IPS DF 6.9 (cell line): ENCODE results near the gene NGRN.
"Not testable (repeated sequence)": the region's sequence is repeated elsewhere in the genome, so short reads cannot be mapped to it uniquely, and the experiment has no call there.

Experiments used
- DNase-seq: peaks from one replicate; pipeline ENCODE4 v3.0.0-alpha.2; 2013; ENCODE audit warnings: low read depth, low spot score
- H3K27ac ChIP-seq: one replicate; pipeline ENCODE4 v1.5.1; 2013; ENCODE audit warnings: low read length, control low read depth
- H3K27me3 ChIP-seq: 2 replicates; pipeline ENCODE4 v1.6.1; 2013; ENCODE audit warnings: mild to moderate bottlenecking, low read length; ENCODE audit not compliant: control insufficient read depth, insufficient read depth
- H3K36me3 ChIP-seq: 2 replicates; pipeline ENCODE4 v1.6.1; 2013; ENCODE audit warnings: low read length; ENCODE audit not compliant: control insufficient read depth, insufficient read depth
- H3K4me1 ChIP-seq: 2 replicates; pipeline ENCODE4 v1.6.1; 2013; ENCODE audit warnings: low read length; ENCODE audit not compliant: control insufficient read depth, insufficient read depth
- H3K4me3 ChIP-seq: 2 replicates; pipeline ENCODE4 v1.5.1; 2013; ENCODE audit warnings: mild to moderate bottlenecking, low read length
- H3K9me3 ChIP-seq: 2 replicates; pipeline ENCODE4 v1.6.1; 2013; ENCODE audit warnings: low read length, inconsistent platforms; ENCODE audit not compliant: control insufficient read depth, insufficient read depth
- WGBS: extraction: QIAGEN DNeasy Blood & Tissue Kit; methylation state at CpG from one replicate; pipeline ENCODE4 v1.1.7; 2013; ENCODE audit warnings: mixed read lengths, missing lambda C conversion rate; ENCODE audit not compliant: insufficient read length, insufficient coverage; 5-methylcytosine and 5-hydroxymethylcytosine counted together

NGRN gene

GRCh38 chr15:90239371-90239770 lies 26.1 kb upstream of the NGRN start:
- WGBS: no CpG with 5 or more reads among the region's 3 CpGs
- no peak overlapping the region for H3K27ac ChIP-seq
- no peaks in the 10 kb centered on the region for H3K27me3 ChIP-seq
- H3K36me3 ChIP-seq: no peaks in the 10 kb centered on the region
- DNase-seq: no peak
- H3K4me3 ChIP-seq: no peak overlapping the region
- H3K4me1 ChIP-seq: no peaks in the 10 kb centered on the region
- no peaks in the 10 kb centered on the region for H3K9me3 ChIP-seq

GRCh38 chr15:90240856-90241255 lies 24.6 kb upstream of the NGRN start:
- H3K27ac ChIP-seq: no peak overlapping the region
- H3K36me3 ChIP-seq: no peaks in the 10 kb centered on the region
- no peaks in the 10 kb centered on the region for H3K4me1 ChIP-seq
- no peak for DNase-seq
- H3K9me3 ChIP-seq: no peaks in the 10 kb centered on the region
- WGBS: no CpG with 5 or more reads among the region's 8 CpGs
- H3K27me3 ChIP-seq: no peaks in the 10 kb centered on the region
- H3K4me3 ChIP-seq: no peak overlapping the region

- DNase-seq: no peak
Observed at GRCh38 chr15:90241343-90242192, 23.9 kb upstream of the NGRN start.

GRCh38 chr15:90243943-90244639 lies 21.4 kb upstream of the NGRN start:
- no peaks in the 10 kb centered on the region for H3K36me3 ChIP-seq
- WGBS: no CpG with 5 or more reads among the region's 10 CpGs

More at GRCh38 chr15:90241343-90242192, 23.9 kb upstream of the NGRN start:
- no CpG with 5 or more reads among the region's 22 CpGs for WGBS
- no peaks in the 10 kb centered on the region for H3K9me3 ChIP-seq
- no peaks in the 10 kb centered on the region for H3K36me3 ChIP-seq
- no peaks in the 10 kb centered on the region for H3K27me3 ChIP-seq
- no peak overlapping the region for H3K4me3 ChIP-seq
- H3K4me1 ChIP-seq: no peaks in the 10 kb centered on the region
- no peak overlapping the region for H3K27ac ChIP-seq

GRCh38 chr15:90248789-90249202 lies 16.7 kb upstream of the NGRN start:
- Histone ChIP-seq H3K27ac (no peak overlapping the region), H3K27me3 (no peaks in the 10 kb centered on the region), H3K4me3 (no peak overlapping the region), H3K36me3 (no peaks in the 10 kb centered on the region), H3K4me1 (no peaks in the 10 kb centered on the region), H3K9me3 (no peaks in the 10 kb centered on the region)
- no peak for DNase-seq
- WGBS: no CpG with 5 or more reads among the region's 6 CpGs

More at GRCh38 chr15:90243943-90244639, 21.4 kb upstream of the NGRN start:
- no peaks in the 10 kb centered on the region for H3K9me3 ChIP-seq
- no peaks in the 10 kb centered on the region for H3K27me3 ChIP-seq
- no peak overlapping the region for H3K4me3 ChIP-seq
- no peaks in the 10 kb centered on the region for H3K4me1 ChIP-seq
- DNase-seq: no peak
- H3K27ac ChIP-seq: no peak overlapping the region

GRCh38 chr15:90249203-90249863 lies 16.1 kb upstream of the NGRN start, which contains the start of gene TTLL13:
TSS of gene TTLL13 (plus strand) at chr15:90249556. CDS start at chr15:90250631, 1,075 bp downstream.
- DNase-seq: peak; percentile 85
- Histone ChIP-seq H3K4me3 (peak within 1 kb of the TSS; percentile 59; the same call in 1 of the 2 replicates), H3K4me1 (no peaks in the 10 kb centered on the region), H3K36me3 (no peaks in the 10 kb centered on the region), H3K9me3 (no peaks in the 10 kb centered on the region), H3K27ac (no peak within 1 kb of the TSS), H3K27me3 (no peaks in the 10 kb centered on the region)
- WGBS: no CpG with 5 or more reads among the region's 44 CpGs

- no CpG with 5 or more reads among the region's 7 CpGs for WGBS
- no peaks in the 10 kb centered on the region for H3K36me3 ChIP-seq
- no peak overlapping the region for H3K27ac ChIP-seq
- H3K27me3 ChIP-seq: no peaks in the 10 kb centered on the region
- H3K4me1 ChIP-seq: no peaks in the 10 kb centered on the region
- no peak overlapping the region for H3K4me3 ChIP-seq
- H3K9me3 ChIP-seq: no peaks in the 10 kb centered on the region
- DNase-seq: no peak
Observed at GRCh38 chr15:90257776-90258175, 7.7 kb upstream of the NGRN start.

GRCh38 chr15:90259524-90259923 lies 5.9 kb upstream of the NGRN start:
- no peaks in the 10 kb centered on the region for H3K4me1 ChIP-seq
- no peaks in the 10 kb centered on the region for H3K27me3 ChIP-seq
- WGBS: no CpG with 5 or more reads among the region's 5 CpGs
- no peak for DNase-seq
- H3K9me3 ChIP-seq: no peaks in the 10 kb centered on the region
- no peaks in the 10 kb centered on the region for H3K36me3 ChIP-seq
- H3K27ac ChIP-seq: no peak overlapping the region
- H3K4me3 ChIP-seq: no peak overlapping the region

- WGBS: no CpG with 5 or more reads among the region's 6 CpGs
- H3K36me3 ChIP-seq, DNase-seq, H3K4me1 ChIP-seq, H3K9me3 ChIP-seq, H3K4me3 ChIP-seq, H3K27me3 ChIP-seq, H3K27ac ChIP-seq: not testable (repeated sequence)
Observed at GRCh38 chr15:90260731-90261130, 4.7 kb upstream of the NGRN start.

GRCh38 chr15:90261811-90262210 lies 3.7 kb upstream of the NGRN start:
- no CpG with 5 or more reads among the region's 5 CpGs for WGBS
- no peaks in the 10 kb centered on the region for H3K27me3 ChIP-seq
- H3K36me3 ChIP-seq: no peaks in the 10 kb centered on the region
- DNase-seq: no peak
- no peaks in the 10 kb centered on the region for H3K9me3 ChIP-seq
- H3K4me3 ChIP-seq: no peak overlapping the region
- H3K27ac ChIP-seq: no peak overlapping the region
- H3K4me1 ChIP-seq: no peaks in the 10 kb centered on the region
